OCI-LY3 (cell line): ENCODE measurements around the gene MDM4.

Experiments
- CTCF ChIP-seq: fragments of 200-600, 300-600 bp; sonication (generic); IDR thresholded peaks from 2 replicates; pipeline ENCODE4 v1.5.1; 2014; ENCODE audit warnings: antibody characterized with exemption, low read length, low read depth
- EZH2phosphoT487 ChIP-seq: fragments of 200-600 bp; shearing (Covaris generic); IDR thresholded peaks from 2 replicates; pipeline ENCODE4 v1.6.1; 2018; ENCODE audit warnings: antibody characterized with exemption, mixed run types, low read depth

- TF ChIP-seq CTCF: no peak
- no peak for TF ChIP-seq EZH2phosphoT487
Observed at GRCh38 chr1:204577794-204578478, 61.7 kb downstream of the MDM4 start.
